Stimulated activated CD8-positive, alpha-beta memory T cell treated with anti-CD3 and anti-CD28 coated beads, Interleukin-2, amount 100 ng/mL, for 48 hours (primary cell): ENCODE results near the gene RFTN1.
"Not testable (repeated sequence)": the region's sequence is repeated elsewhere in the genome, so short reads cannot be mapped to it uniquely, and the experiment has no call there.

Experiments
- DNase-seq, 2 donors: peaks; one replicate each; pipeline ENCODE4 v3.0.0-alpha.2; 2020; ENCODE audit warnings: low read depth in 2 of 2

RFTN1 gene

GRCh38 chr3:16507578-16508242 lies 5.8 kb downstream of the RFTN1 start:
- no peak for DNase-seq

- DNase-seq: no peak
These were observed 6.5 kb downstream of the RFTN1 start for GRCh38 chr3:16506884-16507577.

- DNase-seq: no peak
These were observed 7.0 kb downstream of the RFTN1 start for GRCh38 chr3:16506451-16506850.

- no peak for DNase-seq
These were observed 8.8 kb downstream of the RFTN1 start for GRCh38 chr3:16504692-16505091.

- DNase-seq: no peak
These were observed 9.3 kb downstream of the RFTN1 start for GRCh38 chr3:16504242-16504641.

- no peak for DNase-seq
These were observed 10.2 kb downstream of the RFTN1 start for GRCh38 chr3:16503191-16503776.

- DNase-seq: no peak
These were observed 11.1 kb downstream of the RFTN1 start for GRCh38 chr3:16502347-16502908.

- no peak for DNase-seq
These were observed 12.1 kb downstream of the RFTN1 start for GRCh38 chr3:16501376-16501775.

- no peak for DNase-seq
These were observed 12.6 kb downstream of the RFTN1 start for GRCh38 chr3:16500911-16501310.

GRCh38 chr3:16500093-16500492 lies 13.4 kb downstream of the RFTN1 start:
- DNase-seq: no peak

GRCh38 chr3:16499351-16499750 lies 14.1 kb downstream of the RFTN1 start:
- no peak for DNase-seq

- no peak for DNase-seq
These were observed 15.2 kb downstream of the RFTN1 start for GRCh38 chr3:16498130-16498890.

GRCh38 chr3:16496408-16497222 lies 16.9 kb downstream of the RFTN1 start:
- DNase-seq: no peak

- DNase-seq: no peak
These were observed 17.5 kb downstream of the RFTN1 start for GRCh38 chr3:16496008-16496407.

GRCh38 chr3:16494814-16495431 lies 18.6 kb downstream of the RFTN1 start:
- DNase-seq: no peak

GRCh38 chr3:16494094-16494493 lies 19.4 kb downstream of the RFTN1 start:
- DNase-seq: no peak

- DNase-seq: no peak
These were observed 23.4 kb downstream of the RFTN1 start for GRCh38 chr3:16490062-16490619.

GRCh38 chr3:16489326-16490061 lies 24.0 kb downstream of the RFTN1 start:
- not testable (repeated sequence) for DNase-seq

- no peak for DNase-seq
These were observed 24.9 kb downstream of the RFTN1 start for GRCh38 chr3:16488637-16489036.
